OCI-LY1 (cell line): ENCODE data around the gene PIF1.

ENCODE experiments used
- H2AFZ ChIP-seq: fragments of 200-600 bp; sonication (generic), shearing (Covaris generic); 2 replicates; pipeline ENCODE4 v1.6.0; 2014; ENCODE audit warnings: antibody characterized with exemption, mild to moderate bottlenecking, low read length
- H3F3A ChIP-seq: fragments of 200-600 bp; sonication (generic), shearing (Covaris generic); 2 replicates; pipeline ENCODE4 v1.6.0; 2014; ENCODE audit warnings: mild to moderate bottlenecking, antibody characterized with exemption, low read length, moderate library complexity; ENCODE audit not compliant: insufficient read depth
- H3K27ac ChIP-seq: fragments of 200-600 bp; sonication (generic); 2 replicates; pipeline ENCODE4 v1.5.1; 2014; ENCODE audit warnings: low read length, mixed run types, mild to moderate bottlenecking, low read depth; ENCODE audit not compliant: poor library complexity, severe bottlenecking
- H3K27me3 ChIP-seq: fragments of 200-600 bp; sonication (generic); 2 replicates; pipeline ENCODE4 v1.6.0; 2014; ENCODE audit warnings: antibody characterized with exemption, mild to moderate bottlenecking, low read length, moderate library complexity; ENCODE audit not compliant: insufficient read depth
- H3K36me3 ChIP-seq: fragments of 200-600 bp; sonication (generic); 2 replicates; pipeline ENCODE4 v1.6.1; 2014; ENCODE audit warnings: mild to moderate bottlenecking, antibody characterized with exemption, low read length, moderate library complexity, mixed read lengths; ENCODE audit not compliant: insufficient read depth
- H3K4me1 ChIP-seq: fragments of 200-600 bp; sonication (generic); 2 replicates; pipeline ENCODE4 v1.5.1; 2014; ENCODE audit warnings: mild to moderate bottlenecking, low read length, moderate library complexity; ENCODE audit not compliant: insufficient read depth, severe bottlenecking
- H3K4me2 ChIP-seq: fragments of 200-600 bp; sonication (generic), shearing (Covaris generic); 2 replicates; pipeline ENCODE4 v1.6.1; 2014; ENCODE audit warnings: low read length
- H3K4me3 ChIP-seq: fragments of 200-600 bp; sonication (generic); 2 replicates; pipeline ENCODE4 v1.5.1; 2014; ENCODE audit warnings: low read length, low read depth, mild to moderate bottlenecking, mixed read lengths; ENCODE audit not compliant: poor library complexity, severe bottlenecking
- H3K79me2 ChIP-seq: fragments of 200-600 bp; shearing (Covaris generic); 2 replicates; pipeline ENCODE4 v1.6.1; 2016; ENCODE audit warnings: mixed run types, low read length, mixed read lengths; ENCODE audit not compliant: insufficient read depth
- H3K9ac ChIP-seq: fragments of 200-600 bp; sonication (generic), shearing (Covaris generic); 2 replicates; pipeline ENCODE4 v1.6.1; 2014; ENCODE audit warnings: mild to moderate bottlenecking, low read length, mixed read lengths
- H3K9me2 ChIP-seq: fragments of 200-600 bp; sonication (generic), shearing (Covaris generic); 2 replicates; pipeline ENCODE4 v1.6.1; 2014; ENCODE audit warnings: low read depth, mild to moderate bottlenecking, low read length, mixed read lengths
- H3K9me3 ChIP-seq: fragments of 200-600 bp; shearing (Covaris generic); 2 replicates; pipeline ENCODE4 v1.6.1; 2014; ENCODE audit warnings: low read length, mixed read lengths
- H4K20me1 ChIP-seq: fragments of 200-600 bp; sonication (generic), shearing (Covaris generic); 2 replicates; pipeline ENCODE4 v1.6.0; 2016; ENCODE audit warnings: mild to moderate bottlenecking, low read length; ENCODE audit not compliant: insufficient read depth
- EZH2 ChIP-seq: fragments of 200-600 bp; sonication (generic), shearing (Covaris generic); IDR thresholded peaks from 2 replicates; pipeline ENCODE4 v1.8.0; 2017; ENCODE audit warnings: borderline replicate concordance, mixed run types, mild to moderate bottlenecking, antibody characterized with exemption, low read length, moderate library complexity, mixed read lengths
- TF ChIP-seq, protein P1 (sequence below): fragments of 200-600 bp; sonication (generic), shearing (Covaris generic); IDR thresholded peaks from 2 replicates; pipeline ENCODE4 v1.5.1; 2017; ENCODE audit warnings: mild to moderate bottlenecking, antibody characterized with exemption, low read length, moderate library complexity, mixed read lengths

Gene PIF1

DNA sequence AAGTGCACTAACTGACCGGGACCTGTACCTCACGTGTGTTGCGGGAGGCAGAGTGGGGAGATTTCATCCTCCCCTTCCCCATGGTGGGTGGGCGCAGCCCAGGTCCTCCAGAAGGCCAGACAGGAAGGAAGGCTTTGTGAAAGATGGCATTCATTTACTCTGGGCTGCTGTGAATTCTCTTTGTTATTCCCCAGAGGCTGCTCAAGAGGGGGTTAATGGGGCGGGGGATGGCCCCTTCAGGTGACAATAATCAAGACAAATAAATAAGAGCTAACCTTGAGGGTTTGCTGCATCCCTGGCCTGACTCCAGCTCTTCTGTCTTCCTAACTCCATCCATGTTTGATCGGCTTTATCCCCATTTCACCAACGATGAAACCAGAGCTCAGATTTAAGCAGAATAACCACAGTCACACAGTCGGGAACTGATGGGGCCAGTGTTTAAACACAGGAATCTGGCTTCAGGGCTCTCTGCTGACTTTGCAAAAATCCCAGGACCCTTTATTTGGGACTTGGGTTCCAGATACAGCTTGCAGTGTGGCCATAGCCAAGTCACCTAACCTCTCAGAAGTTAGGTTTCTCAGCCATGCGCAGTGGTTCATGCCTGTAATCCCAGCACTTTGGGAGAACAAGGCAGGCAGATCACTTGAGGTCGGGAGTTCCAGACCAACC is 16.5 kb downstream of the PIF1 start:
- Histone ChIP-seq H3K9me2 (no peaks in the 10 kb centered on the region), H3K9ac (no peak overlapping the region), H4K20me1 (no peaks in the 10 kb centered on the region), H3K4me3 (no peak overlapping the region), H3K27me3 (peaks cover 2% of the 10 kb centered on the region; the same call in 1 of the 2 replicates), H2AFZ (no peak overlapping the region), H3K4me1 (no peaks in the 10 kb centered on the region), H3K27ac (no peak overlapping the region), H3F3A (no peaks in the 10 kb centered on the region), H3K36me3 (no peaks in the 10 kb centered on the region), H3K9me3 (no peaks in the 10 kb centered on the region), H3K4me2 (no peak overlapping the region), H3K79me2 (no peaks in the 10 kb centered on the region)
- TF ChIP-seq, protein P1, sequence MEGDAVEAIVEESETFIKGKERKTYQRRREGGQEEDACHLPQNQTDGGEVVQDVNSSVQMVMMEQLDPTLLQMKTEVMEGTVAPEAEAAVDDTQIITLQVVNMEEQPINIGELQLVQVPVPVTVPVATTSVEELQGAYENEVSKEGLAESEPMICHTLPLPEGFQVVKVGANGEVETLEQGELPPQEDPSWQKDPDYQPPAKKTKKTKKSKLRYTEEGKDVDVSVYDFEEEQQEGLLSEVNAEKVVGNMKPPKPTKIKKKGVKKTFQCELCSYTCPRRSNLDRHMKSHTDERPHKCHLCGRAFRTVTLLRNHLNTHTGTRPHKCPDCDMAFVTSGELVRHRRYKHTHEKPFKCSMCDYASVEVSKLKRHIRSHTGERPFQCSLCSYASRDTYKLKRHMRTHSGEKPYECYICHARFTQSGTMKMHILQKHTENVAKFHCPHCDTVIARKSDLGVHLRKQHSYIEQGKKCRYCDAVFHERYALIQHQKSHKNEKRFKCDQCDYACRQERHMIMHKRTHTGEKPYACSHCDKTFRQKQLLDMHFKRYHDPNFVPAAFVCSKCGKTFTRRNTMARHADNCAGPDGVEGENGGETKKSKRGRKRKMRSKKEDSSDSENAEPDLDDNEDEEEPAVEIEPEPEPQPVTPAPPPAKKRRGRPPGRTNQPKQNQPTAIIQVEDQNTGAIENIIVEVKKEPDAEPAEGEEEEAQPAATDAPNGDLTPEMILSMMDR, result no peak
- no peak for TF ChIP-seq EZH2

DNA sequence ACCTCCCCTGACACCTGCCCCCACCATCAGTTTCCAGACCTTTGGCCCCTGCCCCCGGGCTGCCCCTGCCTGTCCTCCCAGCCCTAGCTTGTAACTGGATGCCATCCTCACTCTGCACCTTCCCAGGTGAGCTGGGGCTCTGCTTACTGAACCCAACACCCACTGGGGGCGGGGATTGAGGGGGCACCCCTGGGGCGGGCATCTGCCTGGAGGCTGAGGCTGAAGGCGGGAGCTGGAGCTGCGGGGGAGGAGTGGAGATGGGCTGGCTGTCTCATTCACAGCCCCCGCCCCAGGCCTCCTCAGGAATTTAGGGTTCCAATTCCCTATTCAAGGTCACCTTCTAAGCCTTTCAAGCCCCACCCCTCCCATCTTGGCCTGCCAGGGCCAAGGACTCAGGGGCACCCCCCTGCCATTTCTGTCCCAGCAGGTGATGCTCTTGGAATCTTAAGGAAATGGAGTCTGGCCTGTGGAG is 17.7 kb downstream of the PIF1 start:
- H3K36me3 ChIP-seq, result no peaks in the 10 kb centered on the region
- no peaks in the 10 kb centered on the region for H3K79me2 ChIP-seq
- H3K9me3 ChIP-seq, result no peaks in the 10 kb centered on the region
- no peaks in the 10 kb centered on the region for H3K9me2 ChIP-seq
- no peak overlapping the region for H3K4me3 ChIP-seq
- H3K4me1 ChIP-seq, result no peaks in the 10 kb centered on the region
- H3K4me2 ChIP-seq, result no peak overlapping the region
- no peaks in the 10 kb centered on the region for H3F3A ChIP-seq
- no peaks in the 10 kb centered on the region for H4K20me1 ChIP-seq
- no peak for TF ChIP-seq EZH2
- TF ChIP-seq, protein P1, result no peak
- H3K27me3 ChIP-seq, result peaks cover 2% of the 10 kb centered on the region; the same call in 1 of the 2 replicates
- H3K9ac ChIP-seq, result no peak overlapping the region
- no peak overlapping the region for H2AFZ ChIP-seq
- no peak overlapping the region for H3K27ac ChIP-seq

DNA sequence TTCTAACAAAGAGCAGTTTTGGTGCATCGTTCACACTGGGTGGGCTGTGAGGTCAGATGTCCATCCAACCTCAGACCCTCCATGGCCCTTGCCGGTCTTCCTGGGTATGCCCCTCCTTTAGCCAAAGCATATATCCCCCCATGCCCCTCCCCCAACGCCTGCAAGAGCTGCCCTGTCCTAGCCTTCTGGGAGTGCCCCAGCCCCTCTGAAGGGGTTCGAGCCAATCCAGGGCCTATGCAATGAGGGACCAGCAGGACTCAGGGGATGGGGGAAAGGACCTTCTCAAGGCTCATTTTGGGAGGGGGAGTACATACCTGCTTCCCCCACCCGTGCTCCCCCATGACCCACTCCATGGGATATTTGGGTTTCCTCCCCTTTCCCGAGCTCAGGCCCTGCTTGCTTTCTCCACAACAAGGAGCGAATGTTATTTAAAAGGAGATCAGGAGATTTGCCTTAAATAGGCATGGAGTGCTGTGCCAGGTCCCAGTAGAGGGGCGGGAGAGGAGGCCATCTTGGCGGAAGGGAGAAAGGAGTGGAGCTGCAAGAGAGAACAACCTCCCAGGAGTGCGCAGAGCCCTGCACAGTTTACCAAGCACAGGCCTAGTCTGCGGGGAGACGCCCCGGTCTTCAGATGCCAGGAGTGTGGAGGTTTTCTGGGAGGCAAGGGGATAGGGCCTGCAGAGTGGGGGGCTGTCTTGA is 18.2 kb downstream of the PIF1 start:
- H3K4me1 ChIP-seq, result peaks cover 3% of the 10 kb centered on the region
- H3K4me3 ChIP-seq, result no peak overlapping the region
- H3K79me2 ChIP-seq, result no peaks in the 10 kb centered on the region
- no peaks in the 10 kb centered on the region for H3K9me3 ChIP-seq
- no peaks in the 10 kb centered on the region for H3K36me3 ChIP-seq
- H3K9me2 ChIP-seq, result no peaks in the 10 kb centered on the region
- no peak overlapping the region for H3K4me2 ChIP-seq
- H3K27ac ChIP-seq, result no peak overlapping the region
- H4K20me1 ChIP-seq, result no peaks in the 10 kb centered on the region
- H2AFZ ChIP-seq, result no peak overlapping the region
- H3K27me3 ChIP-seq, result peaks cover 2% of the 10 kb centered on the region; the same call in 1 of the 2 replicates
- H3F3A ChIP-seq, result no peaks in the 10 kb centered on the region
- no peak overlapping the region for H3K9ac ChIP-seq
- TF ChIP-seq, protein P1, result no peak
- TF ChIP-seq EZH2, result no peak
